ENCODE data around the gene HAUS1.

- TF ChIP-seq CTCF (IDR thresholded peaks at IDR 0.05; ENCODE audit: low read depth, low read length) (no peak), MAX (IDR thresholded peaks at IDR 0.05; ENCODE audit: low read depth, low read length) (no peak), POLR2A (IDR thresholded peaks at IDR 0.05; ENCODE audit: extremely low read depth, insufficient read length) (no peak)
Measured at GRCh38 chr18:46072959-46073358, 31.2 kb upstream of the HAUS1 start.
